PC-3 (cell line): ENCODE measurements around the gene CHMP2A.

ENCODE experiments used
- CTCF ChIP-seq: fragments of 300-600 bp; sonication (generic); conservative IDR thresholded peaks from 2 replicates; pipeline ENCODE4 v1.5.1; 2017; ENCODE audit warnings: antibody characterized with exemption, low read depth, mild to moderate bottlenecking, low read length
- EZH2phosphoT487 ChIP-seq: fragments of 300-600 bp; sonication (generic); IDR thresholded peaks from 2 replicates; pipeline ENCODE4 v1.6.1; 2018; ENCODE audit warnings: mild to moderate bottlenecking, antibody characterized with exemption, low read length, borderline replicate concordance

GRCh38 chr19:58558066-58558622 is 3.2 kb upstream of the CHMP2A start, which contains the start of gene UBE2M:
- TF ChIP-seq CTCF, result no peak
- no peak for TF ChIP-seq EZH2phosphoT487
